Hematopoietic multipotent progenitor cell treated with erythropoietin and hydrocortisone succinate and interleukin-3 and kit ligand, for 15 days (in vitro differentiated cells): ENCODE data around the gene NME4.
A peak's percentile ranks its signal among the peaks of the same experiment; 100 is the strongest.
"Not testable (repeated sequence)": the region's sequence is repeated elsewhere in the genome, so short reads cannot be mapped to it uniquely, and the experiment has no call there.

Source experiments
- DNase-seq: peaks from one replicate; pipeline ENCODE4 v3.0.0-alpha.2; 2015; ENCODE audit warnings: low spot score

NME4 gene

DNA sequence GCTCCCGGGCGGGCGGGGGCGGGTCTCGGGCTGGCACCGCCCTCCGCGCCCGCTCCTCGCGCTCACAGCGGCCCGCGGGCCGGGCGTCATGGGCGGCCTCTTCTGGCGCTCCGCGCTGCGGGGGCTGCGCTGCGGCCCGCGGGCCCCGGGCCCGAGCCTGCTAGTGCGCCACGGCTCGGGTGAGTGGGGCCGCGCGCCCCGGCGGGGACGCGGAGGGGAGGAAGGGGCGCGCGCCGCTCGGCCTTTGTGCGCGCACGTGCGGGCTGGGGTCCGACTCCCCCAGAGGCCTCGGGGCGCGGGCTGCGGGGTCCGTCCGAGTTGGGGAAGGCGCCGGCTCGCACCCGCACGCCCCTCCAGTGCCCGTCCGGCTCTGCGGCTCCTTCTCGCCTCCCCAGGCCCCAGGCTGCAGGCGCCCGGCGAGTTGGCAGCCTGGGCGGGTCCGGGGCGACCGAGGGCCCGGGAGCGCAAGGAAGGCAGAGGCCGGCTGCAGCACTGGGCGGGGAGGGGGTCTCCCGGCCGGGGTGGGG lies at the start of gene NME4:
TSS of gene NME4 (plus strand) at position 65 of the 527 bp plus-strand sequence. CDS start at position 89, 24 bp downstream.
- peak; percentile 13 for DNase-seq

DNA sequence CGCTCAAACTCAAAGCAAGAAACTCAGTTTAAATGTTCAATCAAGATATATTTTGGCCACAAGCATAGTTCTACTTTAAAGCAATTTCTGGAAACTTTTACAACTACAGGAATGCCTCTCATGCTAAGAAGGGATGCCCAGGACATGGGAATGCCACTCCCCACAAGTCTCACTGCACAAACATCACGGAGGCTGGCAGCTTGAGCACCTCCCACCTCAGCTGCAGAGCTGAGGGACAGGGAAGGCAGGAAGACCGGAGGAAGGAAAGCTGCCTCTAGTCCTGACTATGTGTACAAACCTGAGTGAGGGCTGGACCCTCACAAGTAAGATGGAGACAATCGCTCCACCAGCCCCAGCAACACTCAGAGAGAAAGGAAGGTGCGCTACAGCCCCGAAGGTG lies 49.8 kb upstream of the NME4 start:
- no peak for DNase-seq

DNA sequence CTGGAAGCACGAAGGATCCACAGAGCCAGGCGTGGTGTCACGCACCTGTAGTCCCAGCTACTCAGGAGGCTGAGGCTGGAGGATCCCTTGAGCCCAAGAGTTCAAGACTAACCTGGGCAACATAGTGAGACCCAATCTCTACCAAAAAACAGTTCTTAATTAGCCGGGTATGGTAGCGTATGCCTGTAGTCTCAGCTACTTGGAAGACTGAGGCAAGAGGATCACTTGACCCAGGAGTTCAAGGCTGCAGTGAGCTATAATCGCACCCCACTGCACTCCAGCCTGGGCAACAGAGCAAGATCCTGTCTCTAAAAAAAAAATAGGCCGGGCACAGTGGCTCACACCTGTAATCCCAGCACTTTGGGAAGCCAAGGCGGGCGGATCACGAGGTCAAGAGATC lies 48.5 kb upstream of the NME4 start:
- DNase-seq: not testable (repeated sequence)

DNA sequence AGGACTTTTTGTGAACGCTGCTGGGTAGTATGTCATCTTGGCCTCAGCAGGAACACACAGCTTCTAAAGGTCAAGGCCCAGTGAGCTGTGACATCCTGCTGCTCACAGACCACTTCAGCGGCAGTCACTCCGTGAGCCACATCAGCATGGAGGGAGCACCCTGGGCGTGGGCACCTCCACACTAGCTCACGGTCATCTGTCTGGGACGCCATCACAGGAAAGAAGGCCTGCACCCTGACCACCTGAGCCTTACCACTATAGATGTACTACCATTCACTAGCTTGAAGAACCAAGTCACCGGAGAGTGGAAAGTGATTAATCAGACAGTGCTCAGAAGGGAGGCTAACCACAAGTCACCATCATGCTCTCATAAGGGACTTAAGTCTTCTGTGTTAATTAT lies 47.8 kb upstream of the NME4 start:
- DNase-seq: no peak

DNA sequence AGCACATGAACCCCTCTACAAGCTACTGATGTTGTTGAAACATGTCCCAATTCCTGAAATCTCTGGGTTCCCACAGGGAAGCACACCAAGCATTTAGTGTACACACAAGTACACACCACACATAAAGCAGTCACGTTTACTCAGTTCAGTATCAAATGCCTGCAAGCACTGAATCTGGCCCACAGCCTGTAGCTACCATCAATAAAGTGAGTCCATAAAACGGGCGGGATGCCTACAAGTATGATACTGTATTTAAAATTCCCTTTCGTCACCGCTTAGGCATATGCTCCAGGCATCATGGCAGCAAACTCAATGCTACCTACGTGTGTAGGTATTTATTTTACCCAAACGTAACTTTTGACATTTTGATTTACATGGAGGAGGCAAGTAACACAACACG lies 46.8 kb upstream of the NME4 start:
- DNase-seq: no peak

DNA sequence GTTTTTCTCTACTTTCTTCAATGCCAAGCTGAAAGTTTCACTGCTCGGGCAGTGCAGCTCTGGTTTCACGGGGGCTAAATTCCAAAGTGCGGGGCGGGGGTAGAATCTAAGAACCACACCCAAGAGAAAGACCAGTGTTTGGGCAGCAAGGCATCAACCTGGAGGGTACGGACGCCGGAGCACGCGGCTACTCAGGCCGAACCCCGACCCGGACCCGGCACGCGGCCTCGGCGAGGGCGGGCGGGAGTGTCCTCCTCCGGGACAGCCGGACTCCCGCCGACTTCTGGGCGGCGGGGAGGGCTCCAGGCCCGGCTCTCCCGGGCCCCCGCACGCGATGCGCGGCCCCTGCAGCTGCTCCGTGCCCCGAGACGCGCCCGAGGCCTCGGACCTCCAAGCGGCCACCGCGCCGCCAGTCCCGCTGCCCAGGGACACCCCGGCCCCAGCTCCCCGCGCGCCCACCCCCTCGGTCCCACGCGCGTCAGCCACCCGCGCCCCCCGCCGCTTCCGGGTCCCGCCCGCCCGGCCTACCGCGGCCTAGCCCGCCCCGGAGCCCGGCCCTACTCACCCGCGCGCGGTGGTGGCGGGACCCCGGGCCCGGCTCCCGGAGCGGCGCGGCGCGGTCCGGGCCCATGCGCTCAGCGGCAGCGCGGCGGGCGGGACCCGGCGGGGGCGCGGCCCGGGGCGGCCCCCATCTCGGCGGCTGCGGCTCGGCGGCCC lies 45.0 kb upstream of the NME4 start:
- DNase-seq: no peak

DNA sequence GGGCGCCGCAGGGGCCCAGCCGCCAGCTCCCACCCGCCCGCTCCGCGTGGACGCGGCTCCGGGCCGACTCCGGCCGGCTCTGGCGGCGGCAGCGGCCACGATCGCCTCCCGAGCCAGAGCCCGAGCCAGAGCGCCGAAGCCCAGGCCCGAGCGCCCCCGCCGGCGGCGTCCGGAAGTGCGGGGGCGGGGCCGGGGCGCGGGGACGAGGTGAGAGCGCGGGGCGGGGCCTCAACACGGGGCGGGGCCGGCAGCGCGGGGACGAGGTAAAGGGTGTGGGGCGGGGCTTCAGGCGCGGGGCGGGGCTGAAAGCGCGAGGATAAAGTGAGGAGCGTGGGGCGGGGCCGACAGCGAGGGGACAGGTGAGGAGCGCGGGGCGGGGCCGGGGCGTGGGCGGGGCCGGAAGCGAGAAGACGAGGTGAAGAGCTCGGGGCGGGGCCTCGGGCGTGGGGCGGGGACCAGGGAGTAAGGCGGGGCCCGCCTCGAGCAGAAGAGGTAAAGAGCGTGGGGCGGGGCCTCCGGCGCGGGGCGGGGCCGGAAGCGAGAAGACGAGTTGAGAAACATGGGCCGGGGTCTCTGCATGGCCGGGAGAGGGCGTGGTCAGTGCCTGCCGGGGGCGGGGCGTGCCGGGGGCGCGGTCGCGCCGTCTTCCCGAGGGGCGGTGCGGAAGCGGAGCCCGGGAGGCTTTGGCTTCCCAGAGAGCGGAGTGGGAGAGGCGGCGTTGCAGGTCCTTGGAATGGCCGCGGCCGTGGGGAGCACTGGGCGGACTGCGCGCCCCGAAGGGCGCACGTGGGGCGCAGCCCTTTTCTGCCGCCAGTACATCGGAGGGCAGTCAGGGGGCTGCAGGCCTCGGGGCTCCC lies 44.2 kb upstream of the NME4 start, which contains the start of gene AXIN1:
TSS of gene AXIN1 (minus strand) at position 177 of the 857 bp plus-strand sequence. CDS start 5,698 bp downstream, outside the sequence.
- DNase-seq: peak; percentile 97

DNA sequence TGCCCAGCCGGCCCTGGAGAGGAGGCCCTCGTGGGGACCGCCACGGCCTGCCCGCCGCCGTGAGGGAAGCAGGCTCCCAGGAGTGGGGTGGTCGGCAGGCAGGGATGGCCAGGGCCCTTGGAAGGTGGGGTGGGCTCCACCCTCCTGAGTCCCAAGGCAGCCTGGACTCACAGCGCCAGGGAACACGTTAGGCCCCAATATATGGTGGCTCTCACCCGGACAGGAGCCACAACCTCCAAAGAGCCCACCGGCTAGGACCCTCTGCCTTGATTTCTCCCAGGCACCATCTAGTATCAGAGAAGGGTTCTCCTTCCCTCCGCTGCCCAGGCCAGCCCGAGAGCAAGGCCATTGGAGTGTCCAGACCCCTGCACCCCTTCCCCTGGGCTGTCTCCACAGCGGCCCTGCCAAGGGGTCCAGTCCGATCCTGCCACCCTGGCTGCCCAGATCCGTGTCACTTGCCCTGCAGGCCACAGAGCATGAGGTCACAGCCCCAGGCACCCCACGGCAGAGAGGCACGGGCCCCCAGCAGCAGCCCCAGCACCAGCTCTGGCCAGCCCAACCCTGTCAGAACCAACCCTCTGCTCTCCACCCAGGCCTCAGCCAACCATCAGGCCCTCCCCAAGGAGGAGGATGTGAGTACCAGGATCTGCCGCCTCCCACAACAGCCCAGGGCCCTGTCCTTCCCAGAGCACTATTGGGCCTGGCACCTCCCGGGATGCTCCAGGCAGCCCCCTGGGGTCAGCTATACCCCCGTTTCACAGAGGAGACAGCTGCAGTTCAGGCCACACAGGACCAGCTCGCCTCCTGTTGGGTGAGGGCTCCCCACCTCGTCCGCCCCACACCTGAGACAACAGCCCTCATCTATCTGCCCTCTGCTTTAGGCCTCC lies 43.4 kb upstream of the NME4 start:
- no peak for DNase-seq

DNA sequence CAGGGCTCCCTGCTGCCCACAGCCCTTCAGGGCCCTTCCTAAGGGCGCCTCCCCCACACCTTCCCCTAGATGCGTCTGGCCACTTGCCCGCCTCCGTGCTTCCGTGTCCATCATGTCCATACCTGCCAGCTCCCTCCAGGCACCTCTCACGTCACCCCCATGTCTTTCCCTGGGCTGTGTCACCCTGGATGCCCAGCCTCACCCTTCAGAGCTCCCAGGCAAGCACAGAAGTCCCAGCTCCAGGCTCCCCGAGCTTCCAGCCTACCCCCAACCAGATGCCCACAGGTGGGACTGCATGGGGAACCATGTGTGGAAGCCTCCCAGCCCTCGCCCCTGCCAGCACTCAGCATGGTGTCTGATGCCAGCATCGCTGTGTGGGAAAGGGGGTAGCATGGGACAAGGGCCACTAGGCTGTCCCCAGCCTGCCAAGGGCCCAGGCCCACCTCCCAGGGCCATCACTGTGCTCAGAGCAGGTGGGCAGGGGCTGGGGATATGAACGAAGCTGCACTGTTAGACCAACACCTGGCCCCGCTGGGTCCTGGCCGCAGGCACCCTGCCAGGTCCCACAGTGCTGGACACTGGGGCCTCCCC lies 42.6 kb upstream of the NME4 start:
- DNase-seq: no peak

DNA sequence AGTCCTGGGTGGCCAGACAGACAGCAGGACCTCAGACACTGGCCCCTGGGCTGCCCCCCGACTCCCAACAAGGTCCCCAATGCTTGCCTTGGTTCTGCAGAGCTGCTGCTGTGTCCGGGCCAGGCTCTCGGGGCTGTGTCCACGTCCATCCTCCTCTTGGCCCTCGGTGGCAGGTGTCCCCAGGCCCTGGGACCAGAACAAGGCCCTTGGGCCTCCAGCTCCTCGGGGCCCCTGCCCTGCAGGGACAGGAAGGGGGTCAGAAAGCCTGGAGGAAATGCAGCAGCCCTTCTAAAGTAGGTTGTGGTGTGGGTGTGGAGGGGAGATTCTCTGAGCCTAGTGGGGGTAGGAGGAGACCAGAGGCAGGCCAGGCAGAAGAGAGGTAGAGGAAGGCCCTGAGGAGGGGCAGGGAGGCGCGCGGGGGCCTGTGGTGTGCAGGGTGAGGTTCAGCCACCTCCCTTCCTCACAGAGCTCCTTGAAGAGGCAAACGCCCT lies 42.0 kb upstream of the NME4 start:
- DNase-seq: no peak

DNA sequence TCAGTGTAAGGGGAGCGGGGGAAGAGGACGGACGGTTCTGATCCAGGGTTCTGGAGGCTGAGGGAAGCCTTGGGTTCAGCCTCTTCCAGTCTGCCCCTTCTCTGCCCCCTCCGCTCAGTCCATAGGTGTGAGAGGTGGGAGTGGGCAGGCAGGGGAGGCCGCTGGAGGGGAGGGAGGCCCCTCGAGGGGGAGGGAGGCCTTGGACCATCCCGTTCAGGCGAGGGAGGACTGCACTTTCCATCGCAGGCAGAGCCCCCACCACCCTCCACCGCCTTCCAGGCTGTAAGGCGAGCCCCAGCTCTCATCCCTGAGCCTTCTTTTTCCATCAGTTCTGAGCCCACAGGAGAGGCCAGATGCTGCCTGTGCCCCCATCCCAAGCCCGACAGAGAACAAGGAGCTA lies 40.3 kb upstream of the NME4 start:
- no peak for DNase-seq

DNA sequence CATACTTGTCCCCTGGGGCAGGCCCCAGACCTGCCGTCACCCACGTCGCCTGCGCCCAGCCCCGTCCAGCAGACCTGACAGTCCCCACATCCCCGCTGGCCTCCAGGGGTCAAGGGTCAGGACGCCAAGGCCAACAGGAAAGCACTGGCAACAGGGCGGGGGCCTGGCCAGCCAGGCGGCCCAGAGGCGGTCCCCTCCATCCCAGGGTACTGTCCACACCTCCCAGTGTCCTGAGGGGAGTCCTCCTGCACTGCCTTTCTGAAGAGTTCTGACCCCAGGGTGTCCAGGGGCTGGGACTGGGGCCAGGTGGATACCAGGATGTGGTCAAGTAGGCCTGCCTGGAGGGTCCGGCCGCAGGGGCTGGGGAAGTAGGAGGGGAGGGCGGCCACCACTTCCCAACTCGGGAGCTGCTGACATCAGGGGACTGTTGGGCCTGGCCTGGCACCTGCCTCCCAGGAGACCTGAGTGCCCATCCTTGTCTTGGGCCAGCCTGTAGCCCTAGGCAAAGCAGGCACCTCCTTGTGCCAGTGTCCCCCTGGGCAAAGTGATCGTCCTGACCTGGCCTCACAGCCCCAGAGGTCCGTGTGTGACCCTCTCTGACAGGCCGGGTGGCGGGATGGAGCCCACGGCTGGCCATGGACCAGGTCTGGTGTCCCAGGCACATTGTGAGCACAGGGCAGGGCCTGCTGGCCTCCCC lies 37.8 kb upstream of the NME4 start:
- no peak for DNase-seq

DNA sequence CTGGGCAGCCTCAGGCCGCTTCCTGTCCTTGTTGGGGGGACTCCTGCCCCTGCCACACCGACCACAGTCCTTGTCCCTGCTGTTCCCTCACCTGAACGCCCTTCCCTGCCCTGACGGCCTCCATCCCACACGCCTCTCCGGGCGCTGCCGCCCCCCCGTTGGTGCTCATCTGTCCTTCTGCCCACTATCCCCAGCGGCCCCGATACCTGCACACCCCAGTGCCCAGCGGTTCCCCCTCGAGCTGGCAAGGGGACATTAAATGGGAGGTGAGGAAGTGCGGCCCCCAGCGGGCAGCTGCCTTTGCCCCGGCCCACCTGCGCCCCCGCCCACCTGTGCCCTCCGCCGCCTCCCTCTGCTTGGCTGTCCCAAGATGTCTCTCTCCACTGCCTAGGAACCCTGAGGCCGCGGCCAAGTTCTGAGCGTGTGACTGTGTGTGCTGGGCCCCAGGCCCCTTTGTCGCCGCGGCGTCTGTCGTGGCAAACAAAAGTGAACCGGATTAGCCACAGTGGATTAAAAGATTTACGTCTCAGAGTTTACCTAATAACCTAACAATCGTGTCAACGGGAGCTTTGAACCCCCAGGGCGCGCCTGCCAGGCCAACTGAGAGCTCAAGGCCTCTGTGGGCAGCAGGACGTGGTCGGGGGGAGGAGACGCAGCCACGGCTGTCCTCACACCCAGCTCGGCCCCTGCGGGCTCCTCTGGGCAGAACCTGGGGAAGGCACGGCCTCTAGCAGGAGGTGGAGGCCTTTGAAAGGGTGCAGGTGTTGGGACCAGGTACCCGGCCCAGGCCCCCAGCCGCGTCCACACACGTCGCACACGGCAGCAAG lies 36.9 kb upstream of the NME4 start:
- no peak for DNase-seq

DNA sequence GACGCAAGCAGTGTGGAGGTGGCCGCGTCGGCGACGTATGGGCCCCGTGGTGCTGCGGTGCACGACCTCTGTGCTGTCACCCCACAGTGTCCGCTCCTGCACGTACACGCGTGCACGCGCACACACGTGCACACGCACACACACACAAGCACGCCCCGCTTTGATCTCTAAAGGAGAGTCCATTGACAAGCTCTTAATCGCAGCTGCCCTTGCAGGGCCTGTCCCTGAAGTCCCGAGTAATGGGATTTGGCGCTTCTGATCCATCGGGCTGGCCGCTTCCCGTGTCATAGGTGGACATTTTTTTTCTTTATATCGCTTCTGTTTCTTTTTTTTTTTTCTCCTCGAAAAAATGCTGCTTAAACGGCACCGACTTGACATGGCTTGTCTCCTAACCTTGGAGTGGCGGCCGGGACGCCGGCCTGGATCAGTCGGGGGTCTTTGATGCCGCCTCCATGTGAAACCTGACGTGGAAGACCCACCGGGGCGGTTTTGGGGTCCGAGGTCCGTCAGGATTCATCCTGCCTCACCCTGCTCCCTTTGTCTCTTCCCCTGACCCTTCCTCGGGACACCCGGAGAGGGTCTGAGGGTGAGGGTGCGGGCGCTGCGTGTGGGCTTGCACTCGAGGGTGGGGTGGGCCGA lies 36.2 kb upstream of the NME4 start:
- no peak for DNase-seq

DNA sequence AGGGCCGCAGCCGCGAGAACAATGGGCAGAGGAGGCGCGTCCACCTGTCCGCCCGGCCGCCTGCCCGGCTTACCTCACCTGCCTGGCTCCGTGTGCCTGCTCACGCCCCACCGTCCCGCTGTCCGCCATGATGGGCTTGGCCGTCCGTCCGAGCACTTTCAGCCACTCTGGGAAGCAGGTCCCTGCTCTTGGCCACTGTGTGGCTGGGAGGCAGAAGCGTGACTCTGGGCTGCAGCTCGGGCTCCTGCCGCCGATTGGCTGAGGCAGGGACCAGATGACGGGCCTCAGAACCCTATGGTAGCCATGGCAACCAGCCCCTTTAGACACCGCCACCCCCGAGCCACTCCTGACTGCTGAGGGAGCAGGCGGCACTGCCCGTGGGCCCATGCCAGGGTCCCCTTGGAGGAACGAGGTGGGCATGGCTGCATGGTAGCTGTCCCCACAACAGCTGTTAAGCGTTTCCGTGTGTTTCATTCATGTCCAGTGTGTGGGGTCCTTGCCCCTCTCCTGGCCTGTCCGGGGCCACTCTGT lies 35.6 kb upstream of the NME4 start:
- no peak for DNase-seq

DNA sequence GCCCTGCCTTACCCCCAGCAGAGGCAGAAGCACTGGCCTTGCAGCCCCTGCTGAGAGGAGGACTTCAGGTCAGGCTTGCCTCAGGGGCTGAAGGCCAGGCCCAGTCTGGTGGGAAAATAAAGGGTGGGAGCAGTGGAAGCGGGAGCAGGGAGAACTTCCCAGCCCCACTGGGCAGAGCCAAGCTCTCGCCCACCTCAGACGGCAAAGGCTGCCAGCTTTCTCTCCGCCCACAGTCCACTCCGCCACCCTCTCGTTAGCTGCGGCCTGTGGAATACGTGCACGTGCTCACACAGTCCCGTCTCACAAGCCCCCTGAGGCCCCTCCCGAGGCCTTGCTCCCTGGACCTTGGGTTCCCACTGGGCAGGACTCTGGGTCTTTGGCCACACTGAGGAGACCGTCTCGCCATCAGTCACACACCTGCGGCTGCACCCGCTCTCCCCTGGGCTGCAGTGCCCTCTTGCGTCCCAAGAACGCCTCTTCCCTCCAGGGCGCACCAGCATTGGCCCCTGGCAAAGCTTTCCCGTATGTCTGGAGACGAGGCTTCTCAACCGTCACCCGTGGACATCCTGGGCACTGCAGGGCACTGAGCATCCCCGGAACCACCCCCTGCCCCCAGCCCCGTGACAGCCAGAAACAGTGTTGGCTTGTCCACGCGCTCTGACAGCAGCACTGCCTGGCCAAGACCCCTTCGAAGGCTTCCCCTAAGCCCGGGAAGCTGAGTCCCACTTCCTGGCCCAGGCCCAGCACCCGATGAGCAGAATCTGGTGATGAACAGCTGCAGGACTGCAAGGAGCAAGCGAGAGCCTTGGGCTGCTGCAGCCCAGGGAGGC lies 34.9 kb upstream of the NME4 start:
- peak; percentile 78 for DNase-seq

DNA sequence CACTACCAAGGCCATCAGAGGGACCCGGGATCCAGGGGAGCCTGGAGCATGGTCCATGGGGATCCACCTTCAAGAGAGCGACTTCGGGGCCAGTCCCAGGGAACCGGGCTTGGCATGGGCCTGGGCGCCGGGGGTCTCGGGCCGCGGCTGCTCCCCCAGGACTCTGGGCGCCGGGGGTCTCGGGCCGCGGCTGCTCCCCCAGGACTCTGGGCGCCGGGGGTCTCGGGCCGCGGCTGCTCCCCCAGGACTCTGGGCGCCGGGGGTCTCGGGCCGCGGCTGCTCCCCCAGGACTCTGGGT lies 34.3 kb upstream of the NME4 start:
- not testable (repeated sequence) for DNase-seq

DNA sequence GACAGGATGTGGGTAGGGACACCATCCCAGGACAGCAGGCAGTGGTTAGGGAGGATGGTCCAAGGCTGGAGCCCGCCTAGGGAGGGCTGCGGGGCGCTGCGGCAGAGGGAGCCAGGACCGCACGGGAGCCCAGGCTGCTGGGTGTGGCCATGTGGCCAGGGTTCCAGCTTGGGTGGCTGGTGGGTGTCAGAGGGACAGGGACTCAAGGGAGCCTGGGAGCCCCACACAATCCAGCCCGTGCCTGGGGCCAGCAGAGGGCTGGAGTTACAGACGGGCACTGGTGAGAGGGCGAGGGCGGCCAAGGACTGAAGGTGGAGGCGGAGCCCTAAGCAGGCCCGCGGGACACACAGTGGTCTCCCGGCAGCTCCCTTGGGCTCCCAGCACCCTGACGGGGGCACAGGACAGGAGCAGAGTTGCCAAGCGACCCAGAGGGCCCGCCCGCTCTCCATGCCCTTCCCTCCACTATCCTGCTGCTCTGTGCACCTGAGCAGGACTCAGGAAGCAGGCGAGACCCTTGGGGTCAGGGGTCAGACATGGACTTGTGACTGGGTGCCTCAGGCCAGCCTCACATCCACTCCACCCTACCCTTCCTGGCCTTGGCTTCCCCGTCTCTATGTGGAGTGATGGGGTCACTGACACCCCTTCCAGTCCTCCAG lies 33.8 kb upstream of the NME4 start:
- DNase-seq: no peak
